Smooth muscle cell (in vitro differentiated cells): Measurements from ENCODE around the gene TXNL1. TPM values are rescaled to one million over a fixed set of nuclear protein-coding genes. Genes with fewer than 3 reads are reported as not detected.

Source experiments
- DNase-seq: peaks from one replicate; lab custom pipeline; 2025; ENCODE audit not compliant: unreplicated experiment; lab: John Stamatoyannopoulos, UW
- H2AFZ ChIP-seq: fragments of 200-600 bp; sonication (generic); 2 replicates; pipeline ENCODE4 v1.6.0; 2016; ENCODE audit warnings: antibody characterized with exemption, low read depth, mild to moderate bottlenecking
- H3F3A ChIP-seq: fragments of 200-600 bp; sonication (generic); 2 replicates; pipeline ENCODE4 v1.6.0; 2017; ENCODE audit warnings: antibody characterized with exemption, low read depth
- H3K27ac ChIP-seq: fragments of 200-600 bp; sonication (generic); 2 replicates; pipeline ENCODE4 v1.5.1; 2016; ENCODE audit warnings: low read depth, mild to moderate bottlenecking
- H3K27me3 ChIP-seq: fragments of 200-600 bp; sonication (generic); 2 replicates; pipeline ENCODE4 v1.6.1; 2016; ENCODE audit warnings: low read depth, mild to moderate bottlenecking
- H3K36me3 ChIP-seq: fragments of 200-600 bp; sonication (generic); 2 replicates; pipeline ENCODE4 v1.5.1; 2016; ENCODE audit warnings: low read depth
- H3K4me1 ChIP-seq: fragments of 200-600 bp; sonication (generic); 2 replicates; pipeline ENCODE4 v1.5.1; 2016; ENCODE audit warnings: low read depth
- H3K4me2 ChIP-seq: fragments of 200-600 bp; sonication (generic); 2 replicates; pipeline ENCODE4 v1.6.0; 2016; ENCODE audit warnings: mild to moderate bottlenecking
- H3K4me3 ChIP-seq: fragments of 200-600 bp; sonication (generic); 2 replicates; pipeline ENCODE4 v1.5.1; 2016; ENCODE audit warnings: mild to moderate bottlenecking
- H3K79me2 ChIP-seq: fragments of 200-600 bp; sonication (generic); 2 replicates; pipeline ENCODE4 v1.6.0; 2016; ENCODE audit warnings: low read depth, mild to moderate bottlenecking
- H3K9ac ChIP-seq: fragments of 200-600 bp; sonication (generic); 2 replicates; pipeline ENCODE4 v1.6.0; 2016; ENCODE audit warnings: low read depth
- H3K9me3 ChIP-seq: fragments of 200-600 bp; sonication (generic); replicated peaks from 2 replicates; pipeline ENCODE4 v1.5.1; 2016; ENCODE audit warnings: low read depth
- H4K20me1 ChIP-seq: fragments of 200-600 bp; sonication (generic); 2 replicates; pipeline ENCODE4 v1.6.0; 2016; ENCODE audit warnings: low read depth
- CTCF ChIP-seq: fragments of 200-600 bp; sonication (generic); IDR thresholded peaks from 2 replicates; pipeline ENCODE4 v1.5.1; 2017; ENCODE audit warnings: borderline replicate concordance, mild to moderate bottlenecking, antibody characterized with exemption; ENCODE audit not compliant: insufficient read depth, poor library complexity, severe bottlenecking
- WGBS: methylation state at CpG from one replicate; pipeline ENCODE4 v1.1.7; 2016; ENCODE audit warnings: low lambda C conversion rate; 5-methylcytosine and 5-hydroxymethylcytosine counted together
- polyA plus RNA-seq: library from polyadenylated mRNA; unstranded; fragments of >200 nt; fragmentation: Nextera tagmentation; extraction: Ambion mirVana; gene quantifications from 2 replicates; pipeline ENCODE4 v1.2.1, GENCODE V29; 2016
- total RNA-seq: library from RNA; depleted of rRNA; stranded (reverse); fragments of >200 nt; gene quantifications from 2 replicates; pipeline ENCODE4 v1.2.3, GENCODE V29; 2014

TXNL1 gene
- total and polyA plus RNA-seq, 2 experiments from 2014 or later = 62.0 to 75.4 TPM

DNA sequence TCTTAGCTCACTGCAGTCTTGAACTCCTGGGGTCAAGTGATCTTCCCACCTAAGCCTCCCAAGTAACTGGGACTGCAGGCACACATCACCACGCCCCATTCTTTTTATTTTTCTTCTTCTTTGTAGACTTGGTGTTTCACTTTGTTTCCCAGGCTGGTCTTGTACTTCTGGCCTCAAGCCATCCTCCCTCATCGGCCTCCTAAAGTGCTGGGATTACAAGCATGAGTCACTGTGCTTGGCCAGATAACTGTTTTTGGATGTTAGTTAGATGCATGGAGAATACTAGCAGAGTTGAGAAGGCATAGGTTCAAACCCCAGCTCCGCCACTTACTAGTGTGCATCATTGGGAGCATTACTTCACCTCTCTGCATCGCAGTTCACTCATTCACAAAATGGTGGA is 88.3 kb downstream of the TXNL1 start:
- Histone ChIP-seq H3K4me2 (no peak overlapping the region), H3K36me3 (no peaks in the 10 kb centered on the region), H3K4me1 (peaks cover 5% of the 10 kb centered on the region), H3K27me3 (no peaks in the 10 kb centered on the region), H4K20me1 (no peaks in the 10 kb centered on the region), H3K9ac (no peak overlapping the region), H3K4me3 (no peak overlapping the region), H3K27ac (no peak overlapping the region), H3K9me3 (no peaks in the 10 kb centered on the region), H3F3A (no peaks in the 10 kb centered on the region), H2AFZ (no peak overlapping the region), H3K79me2 (no peaks in the 10 kb centered on the region)
- no peak for DNase-seq
- 93% methylated on average over 4 of the region's 4 CpGs for WGBS
- TF ChIP-seq CTCF = no peak

Other genes with a start within 250 kb of the TXNL1 start
- 9.2 and 11.7 TPM in 2 replicates for gene WDR7, start 12.8 kb upstream of the TXNL1 start, total RNA-seq
- 5.3 and 8.1 TPM in 2 replicates for gene WDR7, start 12.8 kb upstream of the TXNL1 start, polyA plus RNA-seq